Tibial artery (tissue), 4 donors: Measurements from ENCODE around the gene SAMD14.
A peak's percentile ranks its signal among the peaks of the same experiment; 100 is the strongest.

Source experiments
- DNase-seq, 2 donors: peaks; one replicate each; pipeline ENCODE4 v3.0.0-alpha.2; 2019
- H3K27ac ChIP-seq, 2 donors: fragments of 200-600 bp; sonication (generic) in 1 of 2; 1 replicate in 1 of 2; 2 replicates in 1 of 2; pipeline ENCODE4 v1.5.1; 2018 to 2019; ENCODE audit warnings: mild to moderate bottlenecking in 1 of 2
- H3K27me3 ChIP-seq, 2 donors: fragments of 200-600 bp; sonication (generic) in 1 of 2; one replicate each; pipeline versions ENCODE4 v1.5.1 to v1.6.0; 2016 to 2019
- H3K36me3 ChIP-seq, 3 donors: fragments of 200-600 bp; sonication (generic) in 2 of 3; one replicate each; pipeline ENCODE4 v1.5.1; 2016 to 2019; ENCODE audit warnings: mild to moderate bottlenecking in 2 of 3
- H3K4me1 ChIP-seq, 4 donors: fragments of 200-600 bp; sonication (generic) in 2 of 4; 1 replicate in 3 of 4; 2 replicates in 1 of 4; pipeline ENCODE4 v1.5.1; 2016 to 2019
- H3K4me3 ChIP-seq, 2 donors: fragments of 200-600 bp; sonication (generic) in 1 of 2; 1 replicate in 1 of 2; 2 replicates in 1 of 2; pipeline ENCODE4 v1.5.1; 2018 to 2019; ENCODE audit warnings: mild to moderate bottlenecking in 2 of 2
- H3K9me3 ChIP-seq, 3 donors: fragments of 200-600 bp; sonication (generic) in 1 of 3; one replicate each; pipeline ENCODE4 v1.5.1; 2016 to 2019
- intact Hi-C: fragments of 100-400 bp; cut with DNase I; formaldehyde crosslinking; loops from one replicate; pipeline ENCODE4 v1.15.0; 2023; ENCODE audit warnings: low total_unique reads
- TF ChIP-seq, protein P1 (sequence below), 2 experiments: fragments of 200-600 bp in 1 of 2; fragments of 450-650 bp in 1 of 2; IDR thresholded peaks; one replicate each; pipeline ENCODE4 v1.5.1; 2017 to 2019; ENCODE audit warnings: antibody characterized with exemption in 2 of 2, mild to moderate bottlenecking in 1 of 2, moderate library complexity in 1 of 2

SAMD14 gene

GRCh38 chr17:50093246-50093645, 36.7 kb downstream of the SAMD14 start:
- no peaks in the 10 kb centered on the region for H3K27me3 ChIP-seq
- no peak overlapping the region for H3K4me3 ChIP-seq
- TF ChIP-seq, protein P1, sequence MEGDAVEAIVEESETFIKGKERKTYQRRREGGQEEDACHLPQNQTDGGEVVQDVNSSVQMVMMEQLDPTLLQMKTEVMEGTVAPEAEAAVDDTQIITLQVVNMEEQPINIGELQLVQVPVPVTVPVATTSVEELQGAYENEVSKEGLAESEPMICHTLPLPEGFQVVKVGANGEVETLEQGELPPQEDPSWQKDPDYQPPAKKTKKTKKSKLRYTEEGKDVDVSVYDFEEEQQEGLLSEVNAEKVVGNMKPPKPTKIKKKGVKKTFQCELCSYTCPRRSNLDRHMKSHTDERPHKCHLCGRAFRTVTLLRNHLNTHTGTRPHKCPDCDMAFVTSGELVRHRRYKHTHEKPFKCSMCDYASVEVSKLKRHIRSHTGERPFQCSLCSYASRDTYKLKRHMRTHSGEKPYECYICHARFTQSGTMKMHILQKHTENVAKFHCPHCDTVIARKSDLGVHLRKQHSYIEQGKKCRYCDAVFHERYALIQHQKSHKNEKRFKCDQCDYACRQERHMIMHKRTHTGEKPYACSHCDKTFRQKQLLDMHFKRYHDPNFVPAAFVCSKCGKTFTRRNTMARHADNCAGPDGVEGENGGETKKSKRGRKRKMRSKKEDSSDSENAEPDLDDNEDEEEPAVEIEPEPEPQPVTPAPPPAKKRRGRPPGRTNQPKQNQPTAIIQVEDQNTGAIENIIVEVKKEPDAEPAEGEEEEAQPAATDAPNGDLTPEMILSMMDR (IDR thresholded peaks at IDR 0.05) = no peak
- H3K4me1 ChIP-seq = peaks cover 0 to 25% (median 19%) of the 10 kb centered on the region in 4 donors
- DNase-seq = no peak
- H3K9me3 ChIP-seq = no peaks in the 10 kb centered on the region
- intact Hi-C loops = loop anchor here (5.0 kb wide), 1 partner anchor 204 kb away; no protein-coding TSS in a partner anchor
- H3K36me3 ChIP-seq = peaks cover 34 to 40% (median 37%) of the 10 kb centered on the region in 3 donors
- peak overlapping the region in 1 of 2 donors; percentile 96 for H3K27ac ChIP-seq

DNA sequence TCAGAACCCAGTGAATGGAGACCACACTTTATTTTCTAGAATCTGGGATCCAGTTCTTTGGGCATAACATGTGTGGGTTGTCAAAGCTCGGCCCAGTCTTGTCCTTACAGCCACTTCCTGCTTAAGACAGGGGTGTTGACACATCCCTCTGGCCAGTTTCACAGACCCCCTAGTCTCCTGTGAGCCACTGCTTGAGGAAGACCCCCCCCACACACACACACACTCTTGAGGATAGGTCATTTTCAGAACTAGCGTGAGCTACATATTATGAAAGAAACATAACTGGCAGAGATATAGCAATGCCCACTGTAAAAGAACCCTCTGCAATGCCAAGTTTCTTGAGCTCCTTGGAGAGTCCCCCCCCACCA, 38.1 kb downstream of the SAMD14 start:
- Histone ChIP-seq H3K9me3 (no peaks in the 10 kb centered on the region), H3K36me3 (peaks cover 31 to 37% (median 33%) of the 10 kb centered on the region in 3 donors), H3K27me3 (no peaks in the 10 kb centered on the region), H3K4me1 (peaks cover 0 to 16% (median 12%) of the 10 kb centered on the region in 4 donors), H3K4me3 (no peak overlapping the region), H3K27ac (peak overlapping the region; percentile 1 to 30)
- intact Hi-C loops = loop anchor here (5.0 kb wide), 1 partner anchor 205 kb away; no protein-coding TSS in a partner anchor
- DNase-seq = no peak
- TF ChIP-seq, protein P1 (IDR thresholded peaks at IDR 0.05) = no peak

- no peaks in the 10 kb centered on the region for H3K9me3 ChIP-seq
- intact Hi-C loops = loop anchor here (5.0 kb wide), 1 partner anchor 206 kb away; no protein-coding TSS in a partner anchor
- H3K4me3 ChIP-seq = no peak overlapping the region
- H3K27me3 ChIP-seq = no peaks in the 10 kb centered on the region
- no peak for DNase-seq
- H3K36me3 ChIP-seq = peaks cover 31 to 37% (median 33%) of the 10 kb centered on the region in 3 donors
- H3K4me1 ChIP-seq = peaks cover 0 to 9% (median 5%) of the 10 kb centered on the region in 4 donors
- TF ChIP-seq, protein P1 (IDR thresholded peaks at IDR 0.05) = no peak
- peak overlapping the region; percentile 1 to 30 for H3K27ac ChIP-seq
Observed at GRCh38 chr17:50090971-50091917, 38.7 kb downstream of the SAMD14 start.

- no peak for DNase-seq
- H3K27ac ChIP-seq = peak overlapping the region in 1 of 2 donors; percentile 7
- TF ChIP-seq, protein P1 (IDR thresholded peaks at IDR 0.05) = no peak
- H3K36me3 ChIP-seq = peaks cover 31 to 39% (median 33%) of the 10 kb centered on the region in 3 donors
- intact Hi-C loops = loop anchor here (5.0 kb wide), 1 partner anchor 207 kb away; no protein-coding TSS in a partner anchor
- H3K27me3 ChIP-seq = no peaks in the 10 kb centered on the region
- no peaks in the 10 kb centered on the region for H3K9me3 ChIP-seq
- no peak overlapping the region for H3K4me3 ChIP-seq
- peaks cover 0 to 5% (median 0%) of the 10 kb centered on the region in 4 donors for H3K4me1 ChIP-seq
Observed at GRCh38 chr17:50090071-50090470, 39.9 kb downstream of the SAMD14 start.

GRCh38 chr17:50088952-50089825, 40.8 kb downstream of the SAMD14 start:
- Histone ChIP-seq H3K4me3 (no peak overlapping the region), H3K27me3 (no peaks in the 10 kb centered on the region), H3K9me3 (no peaks in the 10 kb centered on the region), H3K27ac (no peak overlapping the region), H3K36me3 (peaks cover 31 to 45% (median 33%) of the 10 kb centered on the region in 3 donors), H3K4me1 (peaks cover 0 to 4% (median 0%) of the 10 kb centered on the region in 4 donors)
- intact Hi-C loops = no loop called here
- TF ChIP-seq, protein P1 (IDR thresholded peaks at IDR 0.05) = no peak
- DNase-seq = no peak
